WTC11 (cell line): Measurements from ENCODE around the gene SGCA. TPM values are rescaled to one million over a fixed set of nuclear protein-coding genes. Genes with fewer than 3 reads are reported as not detected.

Experiments used
- ATAC-seq: fragments of 200-7000 bp; cut with Tn5 transposase; 2 replicates; pipeline ENCODE4 v1.10.0; 2021; ENCODE audit warnings: mild to moderate bottlenecking, moderate library complexity
- CTCF ChIA-PET: fragments of 300-600 bp; sonication (Branson Sonifier 250); formaldehyde crosslinking; loops from one replicate; lab custom pipeline; 2021; ENCODE audit warnings: antibody characterized with exemption; lab: Charles Lee
- POLR2A ChIA-PET: fragments of 350-600 bp; sonication (Branson Sonifier 250); formaldehyde crosslinking; loops from one replicate; lab custom pipeline; 2021; ENCODE audit warnings: antibody characterized with exemption; lab: Charles Lee
- DNase-seq: peaks from one replicate; pipeline ENCODE4 v3.0.0; 2021; ENCODE audit warnings: low spot score
- H3K27ac Mint-ChIP-seq: 2 replicates; pipeline ENCODE4 v1.8.0; 2021; ENCODE audit warnings: mixed read lengths
- H3K27me3 Mint-ChIP-seq: 2 replicates; pipeline ENCODE4 v1.8.0; 2021; ENCODE audit warnings: low read depth, mild to moderate bottlenecking, moderate library complexity, mixed read lengths
- H3K36me3 Mint-ChIP-seq: 2 replicates; pipeline ENCODE4 v1.8.0; 2021; ENCODE audit warnings: mixed read lengths
- H3K4me1 Mint-ChIP-seq: 2 replicates; pipeline ENCODE4 v1.8.0; 2022; ENCODE audit warnings: mixed read lengths
- H3K4me3 Mint-ChIP-seq: 2 replicates; pipeline ENCODE4 v1.8.0; 2021; ENCODE audit warnings: mild to moderate bottlenecking, moderate library complexity, mixed read lengths
- H3K9me3 Mint-ChIP-seq: 2 replicates; pipeline ENCODE4 v1.8.0; 2021; ENCODE audit warnings: mixed read lengths
- FOXP1 ChIP-seq: sonication (generic); formaldehyde crosslinking; IDR thresholded peaks from 2 replicates; pipeline ENCODE4 v1.8.0; 2022; ENCODE audit warnings: missing genetic modification reagents, mild to moderate bottlenecking, moderate library complexity, borderline replicate concordance
- MXD4 ChIP-seq: fragments of 250-450 bp; sonication (Bioruptor Pico); IDR thresholded peaks from 2 replicates; pipeline ENCODE4 v1.8.0; 2021; ENCODE audit warnings: mild to moderate bottlenecking, moderate library complexity, borderline replicate concordance
- MYBL2 ChIP-seq: sonication (generic); formaldehyde crosslinking; IDR thresholded peaks from 2 replicates; pipeline ENCODE4 v1.8.1; 2023; ENCODE audit warnings: mild to moderate bottlenecking, moderate library complexity, missing genetic modification reagents
- NFATC4 ChIP-seq: fragments of 250-450 bp; sonication (Bioruptor Pico); IDR thresholded peaks from 2 replicates; pipeline ENCODE4 v1.9.0; 2021; ENCODE audit warnings: mild to moderate bottlenecking
- PRRX2 ChIP-seq: fragments of 250-450 bp; sonication (Bioruptor Pico); IDR thresholded peaks from 2 replicates; pipeline ENCODE4 v1.8.0; 2021; ENCODE audit warnings: mild to moderate bottlenecking
- ZNF416 ChIP-seq: fragments of 250-450 bp; sonication (Bioruptor Pico); IDR thresholded peaks from 2 replicates; pipeline ENCODE4 v1.9.0; 2021; ENCODE audit warnings: mild to moderate bottlenecking, inconsistent platforms
- ZNF423 ChIP-seq: fragments of 250-450 bp; sonication (Bioruptor Pico); IDR thresholded peaks from 2 replicates; pipeline ENCODE4 v2.1.2; 2022; ENCODE audit warnings: mild to moderate bottlenecking, moderate library complexity
- total RNA-seq: library from RNA; stranded (reverse); gene quantifications from 3 replicates; pipeline ENCODE4 v1.2.3, GENCODE V29; 2021
- TF ChIP-seq, protein P1 (sequence below): sonication (generic); formaldehyde crosslinking; IDR thresholded peaks from 2 replicates; pipeline ENCODE4 v1.8.1; 2023; ENCODE audit warnings: mild to moderate bottlenecking, missing genetic modification reagents
- TF ChIP-seq, protein P2 (sequence below): fragments of 250-450 bp; sonication (Bioruptor Pico); IDR thresholded peaks from 2 replicates; pipeline ENCODE4 v1.9.0; 2021; ENCODE audit warnings: mild to moderate bottlenecking, borderline replicate concordance
- TF ChIP-seq, protein P3 (sequence below): sonication (generic); formaldehyde crosslinking; IDR thresholded peaks from 2 replicates; pipeline ENCODE4 v1.8.0; 2022; ENCODE audit warnings: mild to moderate bottlenecking, missing genetic modification reagents
- TF ChIP-seq, protein P4 (sequence below): sonication (generic); formaldehyde crosslinking; IDR thresholded peaks from 2 replicates; pipeline ENCODE4 v1.8.0; 2022; ENCODE audit warnings: mild to moderate bottlenecking, missing genetic modification reagents
- TF ChIP-seq, protein P5 (sequence below): sonication (generic); formaldehyde crosslinking; IDR thresholded peaks from 2 replicates; pipeline ENCODE4 v1.8.1; 2022; ENCODE audit warnings: low read depth, mild to moderate bottlenecking, moderate library complexity, missing genetic modification reagents, borderline replicate concordance

SGCA gene
- total RNA-seq, 1 experiment from 2014 or later: 1.0 TPM

DNA sequence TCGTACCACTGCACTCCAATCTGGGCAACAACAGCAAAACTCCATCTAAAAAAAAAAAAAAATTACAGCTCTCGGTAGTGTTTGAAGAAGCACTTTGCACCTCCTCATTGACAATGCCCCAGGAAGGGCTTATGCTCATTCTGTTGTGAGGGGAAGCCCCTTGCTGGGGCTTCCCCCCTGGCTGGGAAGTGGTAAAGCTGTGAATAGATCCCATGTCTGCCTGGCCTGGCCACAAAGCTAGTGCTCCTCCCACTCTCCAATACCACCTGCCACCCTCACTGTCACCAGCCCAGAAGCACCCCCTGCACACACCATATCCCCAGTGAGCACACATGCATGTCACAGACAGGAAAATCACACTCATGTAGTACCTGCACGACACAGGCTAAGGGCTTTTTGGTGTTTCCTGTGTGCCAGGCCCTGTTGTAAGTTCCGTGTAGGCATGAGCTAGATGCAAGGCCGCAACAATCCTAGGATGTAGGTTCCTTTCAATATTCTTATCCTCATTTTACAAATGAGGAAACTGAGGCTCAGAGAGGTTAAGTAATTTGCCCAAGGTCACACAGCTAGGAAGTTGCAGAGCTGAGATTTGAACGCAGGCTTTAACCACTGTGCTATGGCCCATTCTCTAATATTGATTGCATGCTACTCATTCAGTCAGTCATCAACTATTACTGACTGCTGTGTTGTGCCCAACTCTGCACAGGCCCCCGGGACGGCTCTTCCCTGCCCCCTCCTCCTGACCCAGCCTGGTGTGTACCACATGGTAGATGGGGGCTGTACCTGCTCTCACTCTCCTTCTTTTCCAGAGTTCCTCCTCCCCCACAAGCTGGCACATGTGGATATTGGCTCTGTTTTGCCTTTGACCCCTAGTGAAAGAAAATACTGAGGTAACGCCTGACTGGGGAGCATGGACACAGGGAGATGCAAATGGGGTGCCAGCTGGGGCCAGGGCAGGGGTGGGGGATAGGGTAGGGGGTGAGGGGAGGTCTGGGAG lies 47.5 kb downstream of the SGCA start:
- Mint-ChIP-seq H3K4me1 (peaks cover 48% of the 10 kb centered on the region), H3K36me3 (no peaks in the 10 kb centered on the region), H3K9me3 (no peaks in the 10 kb centered on the region), H3K4me3 (no peak overlapping the region), H3K27me3 (peaks cover 10% of the 10 kb centered on the region)
- DNase-seq: peak; percentile 56
- peak; percentile 71 for ATAC-seq
- ChIA-PET POLR2A (interaction anchor here (0.6 to 4.3 kb wide), 5 partner anchors 9 to 413 kb away, joined by 3 to 15 read pairs (median 3); partner anchors contain the start of genes COL1A1 and TMEM92), CTCF (interaction anchor here (0.7 to 15.3 kb wide), 24 partner anchors 9 to 184 kb away, joined by 3 to 514 read pairs (median 6); partner anchors contain the start of genes COL1A1, ITGA3, LRRC59 and PDK2)
- TF ChIP-seq, protein P1, sequence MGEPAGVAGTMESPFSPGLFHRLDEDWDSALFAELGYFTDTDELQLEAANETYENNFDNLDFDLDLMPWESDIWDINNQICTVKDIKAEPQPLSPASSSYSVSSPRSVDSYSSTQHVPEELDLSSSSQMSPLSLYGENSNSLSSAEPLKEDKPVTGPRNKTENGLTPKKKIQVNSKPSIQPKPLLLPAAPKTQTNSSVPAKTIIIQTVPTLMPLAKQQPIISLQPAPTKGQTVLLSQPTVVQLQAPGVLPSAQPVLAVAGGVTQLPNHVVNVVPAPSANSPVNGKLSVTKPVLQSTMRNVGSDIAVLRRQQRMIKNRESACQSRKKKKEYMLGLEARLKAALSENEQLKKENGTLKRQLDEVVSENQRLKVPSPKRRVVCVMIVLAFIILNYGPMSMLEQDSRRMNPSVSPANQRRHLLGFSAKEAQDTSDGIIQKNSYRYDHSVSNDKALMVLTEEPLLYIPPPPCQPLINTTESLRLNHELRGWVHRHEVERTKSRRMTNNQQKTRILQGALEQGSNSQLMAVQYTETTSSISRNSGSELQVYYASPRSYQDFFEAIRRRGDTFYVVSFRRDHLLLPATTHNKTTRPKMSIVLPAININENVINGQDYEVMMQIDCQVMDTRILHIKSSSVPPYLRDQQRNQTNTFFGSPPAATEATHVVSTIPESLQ (CRISPR knock-in tag): no peak
- TF ChIP-seq FOXP1 (CRISPR knock-in tag) (no peak), NFATC4 (CRISPR knock-in tag) (no peak), MXD4 (CRISPR knock-in tag) (no peak), ZNF423 (CRISPR knock-in tag) (no peak), PRRX2 (no peak), ZNF416 (CRISPR knock-in tag) (no peak), MYBL2 (CRISPR knock-in tag) (no peak)
- TF ChIP-seq, protein P2, sequence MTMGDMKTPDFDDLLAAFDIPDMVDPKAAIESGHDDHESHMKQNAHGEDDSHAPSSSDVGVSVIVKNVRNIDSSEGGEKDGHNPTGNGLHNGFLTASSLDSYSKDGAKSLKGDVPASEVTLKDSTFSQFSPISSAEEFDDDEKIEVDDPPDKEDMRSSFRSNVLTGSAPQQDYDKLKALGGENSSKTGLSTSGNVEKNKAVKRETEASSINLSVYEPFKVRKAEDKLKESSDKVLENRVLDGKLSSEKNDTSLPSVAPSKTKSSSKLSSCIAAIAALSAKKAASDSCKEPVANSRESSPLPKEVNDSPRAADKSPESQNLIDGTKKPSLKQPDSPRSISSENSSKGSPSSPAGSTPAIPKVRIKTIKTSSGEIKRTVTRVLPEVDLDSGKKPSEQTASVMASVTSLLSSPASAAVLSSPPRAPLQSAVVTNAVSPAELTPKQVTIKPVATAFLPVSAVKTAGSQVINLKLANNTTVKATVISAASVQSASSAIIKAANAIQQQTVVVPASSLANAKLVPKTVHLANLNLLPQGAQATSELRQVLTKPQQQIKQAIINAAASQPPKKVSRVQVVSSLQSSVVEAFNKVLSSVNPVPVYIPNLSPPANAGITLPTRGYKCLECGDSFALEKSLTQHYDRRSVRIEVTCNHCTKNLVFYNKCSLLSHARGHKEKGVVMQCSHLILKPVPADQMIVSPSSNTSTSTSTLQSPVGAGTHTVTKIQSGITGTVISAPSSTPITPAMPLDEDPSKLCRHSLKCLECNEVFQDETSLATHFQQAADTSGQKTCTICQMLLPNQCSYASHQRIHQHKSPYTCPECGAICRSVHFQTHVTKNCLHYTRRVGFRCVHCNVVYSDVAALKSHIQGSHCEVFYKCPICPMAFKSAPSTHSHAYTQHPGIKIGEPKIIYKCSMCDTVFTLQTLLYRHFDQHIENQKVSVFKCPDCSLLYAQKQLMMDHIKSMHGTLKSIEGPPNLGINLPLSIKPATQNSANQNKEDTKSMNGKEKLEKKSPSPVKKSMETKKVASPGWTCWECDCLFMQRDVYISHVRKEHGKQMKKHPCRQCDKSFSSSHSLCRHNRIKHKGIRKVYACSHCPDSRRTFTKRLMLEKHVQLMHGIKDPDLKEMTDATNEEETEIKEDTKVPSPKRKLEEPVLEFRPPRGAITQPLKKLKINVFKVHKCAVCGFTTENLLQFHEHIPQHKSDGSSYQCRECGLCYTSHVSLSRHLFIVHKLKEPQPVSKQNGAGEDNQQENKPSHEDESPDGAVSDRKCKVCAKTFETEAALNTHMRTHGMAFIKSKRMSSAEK: no peak
- TF ChIP-seq, protein P3, sequence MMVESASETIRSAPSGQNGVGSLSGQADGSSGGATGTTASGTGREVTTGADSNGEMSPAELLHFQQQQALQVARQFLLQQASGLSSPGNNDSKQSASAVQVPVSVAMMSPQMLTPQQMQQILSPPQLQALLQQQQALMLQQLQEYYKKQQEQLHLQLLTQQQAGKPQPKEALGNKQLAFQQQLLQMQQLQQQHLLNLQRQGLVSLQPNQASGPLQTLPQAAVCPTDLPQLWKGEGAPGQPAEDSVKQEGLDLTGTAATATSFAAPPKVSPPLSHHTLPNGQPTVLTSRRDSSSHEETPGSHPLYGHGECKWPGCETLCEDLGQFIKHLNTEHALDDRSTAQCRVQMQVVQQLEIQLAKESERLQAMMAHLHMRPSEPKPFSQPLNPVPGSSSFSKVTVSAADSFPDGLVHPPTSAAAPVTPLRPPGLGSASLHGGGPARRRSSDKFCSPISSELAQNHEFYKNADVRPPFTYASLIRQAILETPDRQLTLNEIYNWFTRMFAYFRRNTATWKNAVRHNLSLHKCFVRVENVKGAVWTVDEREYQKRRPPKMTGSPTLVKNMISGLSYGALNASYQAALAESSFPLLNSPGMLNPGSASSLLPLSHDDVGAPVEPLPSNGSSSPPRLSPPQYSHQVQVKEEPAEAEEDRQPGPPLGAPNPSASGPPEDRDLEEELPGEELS (CRISPR knock-in tag): no peak
- TF ChIP-seq, all 79 proteins: peak for 0
- H3K27ac Mint-ChIP-seq: no peak overlapping the region

DNA sequence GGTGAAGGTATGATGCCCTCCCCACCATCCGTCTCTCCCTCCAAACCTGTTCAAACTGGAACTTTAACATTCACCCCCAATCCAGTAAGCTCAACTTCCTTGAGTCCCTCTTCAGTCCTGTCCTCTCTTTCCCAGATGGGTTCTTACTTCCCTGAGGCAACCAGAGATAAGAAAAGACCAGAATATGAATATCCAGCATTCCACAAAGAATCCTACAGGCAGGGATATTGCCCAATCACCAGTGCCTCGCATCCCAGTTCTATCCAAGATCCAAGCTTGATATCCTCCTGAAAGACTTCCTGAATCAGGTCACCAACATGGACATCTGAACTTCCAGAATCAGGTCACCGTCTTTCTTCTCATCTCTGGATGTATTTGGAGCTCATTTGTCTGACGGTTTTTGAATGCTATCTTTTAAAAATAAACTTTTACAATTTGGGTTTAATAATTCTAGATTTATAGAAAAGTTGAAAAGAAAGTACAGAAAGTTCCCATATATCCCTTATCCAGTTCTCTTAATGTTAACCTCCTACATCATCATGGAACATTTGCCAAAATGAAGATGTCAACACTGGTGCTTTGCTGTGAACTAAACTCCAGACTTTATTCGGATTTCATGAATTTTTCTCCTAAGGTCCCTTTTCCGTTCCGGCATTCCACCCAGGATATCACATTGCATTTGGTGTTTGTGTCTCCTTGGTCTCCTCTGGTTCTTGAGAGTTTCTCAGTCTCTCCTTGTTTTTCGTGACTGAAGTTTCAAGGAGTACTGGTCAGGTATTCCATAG lies 49.4 kb downstream of the SGCA start:
- Mint-ChIP-seq H3K27ac (no peak overlapping the region), H3K9me3 (no peaks in the 10 kb centered on the region), H3K27me3 (no peaks in the 10 kb centered on the region; the same call in 1 of the 2 replicates), H3K4me1 (peaks cover 37% of the 10 kb centered on the region), H3K36me3 (no peaks in the 10 kb centered on the region), H3K4me3 (no peak overlapping the region)
- DNase-seq: no peak
- POLR2A ChIA-PET: no interaction called here
- TF ChIP-seq, protein P4, sequence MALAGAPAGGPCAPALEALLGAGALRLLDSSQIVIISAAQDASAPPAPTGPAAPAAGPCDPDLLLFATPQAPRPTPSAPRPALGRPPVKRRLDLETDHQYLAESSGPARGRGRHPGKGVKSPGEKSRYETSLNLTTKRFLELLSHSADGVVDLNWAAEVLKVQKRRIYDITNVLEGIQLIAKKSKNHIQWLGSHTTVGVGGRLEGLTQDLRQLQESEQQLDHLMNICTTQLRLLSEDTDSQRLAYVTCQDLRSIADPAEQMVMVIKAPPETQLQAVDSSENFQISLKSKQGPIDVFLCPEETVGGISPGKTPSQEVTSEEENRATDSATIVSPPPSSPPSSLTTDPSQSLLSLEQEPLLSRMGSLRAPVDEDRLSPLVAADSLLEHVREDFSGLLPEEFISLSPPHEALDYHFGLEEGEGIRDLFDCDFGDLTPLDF (CRISPR knock-in tag): no peak
- TF ChIP-seq, protein P5, sequence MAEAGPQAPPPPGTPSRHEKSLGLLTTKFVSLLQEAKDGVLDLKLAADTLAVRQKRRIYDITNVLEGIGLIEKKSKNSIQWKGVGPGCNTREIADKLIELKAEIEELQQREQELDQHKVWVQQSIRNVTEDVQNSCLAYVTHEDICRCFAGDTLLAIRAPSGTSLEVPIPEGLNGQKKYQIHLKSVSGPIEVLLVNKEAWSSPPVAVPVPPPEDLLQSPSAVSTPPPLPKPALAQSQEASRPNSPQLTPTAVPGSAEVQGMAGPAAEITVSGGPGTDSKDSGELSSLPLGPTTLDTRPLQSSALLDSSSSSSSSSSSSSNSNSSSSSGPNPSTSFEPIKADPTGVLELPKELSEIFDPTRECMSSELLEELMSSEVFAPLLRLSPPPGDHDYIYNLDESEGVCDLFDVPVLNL: no peak
- CTCF ChIA-PET: interaction anchor here (8.7 kb wide), 1 partner anchor 14 kb away, joined by 155 read pairs; the partner anchor contains the start of gene COL1A1
- no peak for ATAC-seq
